Measurements from ENCODE around the gene INS.

GRCh38 chr11:2147391-2147790, 13.6 kb downstream of the INS start:
- TF ChIP-seq MAFK (IDR thresholded peaks at IDR 0.05; ENCODE audit: partially characterized antibody) (no peak), POLR2A (IDR thresholded peaks at IDR 0.05; ENCODE audit: low read length) (no peak), CTCF (IDR thresholded peaks at IDR 0.05) (no peak), PBX3 (IDR thresholded peaks at IDR 0.05) (no peak), EP300 (IDR thresholded peaks at IDR 0.05) (no peak), RNF2 (IDR thresholded peaks at IDR 0.05; ENCODE audit: borderline replicate concordance, low read depth) (no peak), MAX (IDR thresholded peaks at IDR 0.05) (no peak), RAD21 (conservative IDR thresholded peaks at IDR 0.05 in 1 of 2, IDR thresholded peaks at IDR 0.05 in 1 of 2) (no peak), SREBF2 (IDR thresholded peaks at IDR 0.05) (no peak)

All from A549 (cell line).